GM18520 (cell line): ENCODE measurements around the gene WDR93.

ENCODE experiments used
- ATAC-seq: cut with Tn5 transposase; IDR thresholded peaks from one replicate; pipeline ENCODE4 v1.9.1; 2021; ENCODE audit not compliant: unreplicated experiment

Gene WDR93

DNA sequence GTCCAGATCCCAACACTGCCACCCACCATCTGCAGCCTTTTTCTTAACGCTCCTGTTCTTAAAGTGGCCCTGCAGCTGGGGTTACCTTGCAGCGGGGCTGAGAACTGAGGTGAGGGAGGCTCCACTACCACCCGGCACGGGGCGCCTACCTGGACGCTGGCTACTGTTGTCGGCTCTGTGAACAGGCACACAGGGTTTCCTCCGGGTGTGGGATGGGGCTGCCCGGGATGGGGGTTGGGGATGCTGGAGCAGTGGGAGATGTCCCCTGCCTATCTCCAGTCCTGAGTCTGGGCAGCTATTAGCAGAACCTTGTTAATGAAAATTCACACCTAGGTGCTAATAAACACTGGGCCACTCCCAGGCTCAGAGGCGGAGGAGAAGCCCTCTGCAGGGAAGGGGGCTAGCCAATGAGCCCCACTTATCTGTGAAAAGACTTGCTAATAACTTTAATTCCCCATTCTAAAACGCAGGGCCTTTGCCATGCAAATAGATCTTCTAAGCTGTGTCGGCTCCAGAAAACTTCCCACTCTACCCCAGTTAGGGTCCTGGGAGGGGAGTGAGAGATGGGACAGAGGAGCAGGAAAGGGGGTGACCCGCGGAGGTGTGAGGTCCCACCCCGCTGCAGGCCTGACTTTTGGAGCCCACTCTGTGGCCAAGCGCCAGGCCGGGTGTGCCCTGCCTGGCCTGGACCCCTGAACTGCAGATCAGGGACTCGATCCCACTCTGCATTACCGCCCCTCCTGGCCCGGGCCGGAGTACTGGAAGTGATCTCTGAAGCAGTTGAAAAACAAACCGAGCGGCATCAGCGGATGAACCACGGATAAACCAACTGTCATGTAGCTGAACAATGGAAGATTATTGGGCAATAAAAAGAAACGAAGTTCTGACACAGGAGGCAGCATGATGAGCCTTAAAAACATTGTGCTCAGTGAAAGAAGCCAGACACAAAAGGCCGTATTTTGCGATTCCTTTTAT, 57.4 kb downstream of the WDR93 start:
- no peak for ATAC-seq

DNA sequence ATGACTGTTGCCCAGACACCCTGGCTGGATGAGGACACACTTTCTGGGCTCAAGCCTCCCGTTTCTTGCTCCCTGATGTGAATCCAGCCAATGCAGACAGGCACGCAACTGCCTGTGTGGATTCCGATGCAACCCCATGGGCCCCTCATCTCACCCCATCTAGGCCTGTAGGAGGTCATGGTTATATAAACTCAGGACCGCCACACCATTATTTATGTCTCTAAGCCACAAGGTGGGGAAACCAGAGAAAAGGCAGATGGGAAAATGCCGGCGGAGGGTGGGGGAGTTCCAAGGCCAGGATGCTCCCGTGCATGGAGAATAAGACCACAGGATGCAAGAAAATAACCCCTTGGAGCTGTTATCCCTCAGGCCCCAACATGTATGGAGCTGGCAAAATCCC, 58.4 kb downstream of the WDR93 start:
- ATAC-seq: no peak

DNA sequence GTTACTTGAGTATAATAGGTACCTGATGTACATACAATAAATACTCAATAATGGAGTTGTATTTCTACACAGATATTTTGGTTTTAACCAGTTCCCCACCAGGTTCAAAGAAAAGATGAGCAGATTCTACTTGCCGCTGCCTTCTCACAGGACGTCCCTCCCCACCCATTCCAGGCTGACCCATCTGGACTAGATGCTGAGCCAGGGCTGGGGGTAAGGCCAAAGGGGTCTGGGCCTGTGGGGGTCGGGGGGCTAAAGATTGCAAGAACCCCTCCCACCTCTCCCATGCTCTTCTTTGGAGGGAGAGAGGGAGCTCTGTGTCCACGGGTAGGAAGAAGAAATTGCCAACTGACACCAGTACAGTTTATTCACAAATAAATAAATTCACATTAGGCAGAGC, 58.9 kb downstream of the WDR93 start:
- no peak for ATAC-seq

DNA sequence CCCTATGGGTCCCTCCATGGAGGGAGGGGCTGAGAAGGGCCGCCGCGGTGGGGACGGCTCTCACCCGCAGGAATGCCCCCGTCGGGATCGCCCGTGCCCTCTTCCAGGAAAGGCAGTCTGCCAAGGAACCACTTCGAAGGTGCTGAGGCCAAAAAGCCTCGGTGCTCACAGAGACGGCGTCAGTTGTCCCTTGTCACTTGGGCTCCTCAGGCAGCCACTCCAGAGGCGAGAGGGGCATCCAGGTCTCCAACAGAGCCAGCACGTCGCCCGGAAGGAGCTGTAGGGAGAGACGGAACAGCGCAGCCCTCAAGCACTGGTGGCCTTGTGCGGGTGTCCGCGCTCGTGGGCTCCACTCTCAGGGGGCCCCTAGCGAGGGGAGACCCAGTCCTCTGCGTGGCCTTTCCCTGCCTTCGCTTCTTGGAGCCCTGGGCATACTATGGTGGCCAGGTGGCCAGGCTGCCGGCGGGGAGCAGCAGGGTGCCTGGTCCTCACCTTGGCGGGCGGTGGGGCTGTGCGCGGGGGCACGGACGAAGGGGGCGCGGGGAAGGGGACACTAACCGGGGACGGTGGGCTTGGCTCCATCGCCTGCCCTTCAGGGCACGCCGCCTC, 59.4 kb downstream of the WDR93 start:
- no peak for ATAC-seq

DNA sequence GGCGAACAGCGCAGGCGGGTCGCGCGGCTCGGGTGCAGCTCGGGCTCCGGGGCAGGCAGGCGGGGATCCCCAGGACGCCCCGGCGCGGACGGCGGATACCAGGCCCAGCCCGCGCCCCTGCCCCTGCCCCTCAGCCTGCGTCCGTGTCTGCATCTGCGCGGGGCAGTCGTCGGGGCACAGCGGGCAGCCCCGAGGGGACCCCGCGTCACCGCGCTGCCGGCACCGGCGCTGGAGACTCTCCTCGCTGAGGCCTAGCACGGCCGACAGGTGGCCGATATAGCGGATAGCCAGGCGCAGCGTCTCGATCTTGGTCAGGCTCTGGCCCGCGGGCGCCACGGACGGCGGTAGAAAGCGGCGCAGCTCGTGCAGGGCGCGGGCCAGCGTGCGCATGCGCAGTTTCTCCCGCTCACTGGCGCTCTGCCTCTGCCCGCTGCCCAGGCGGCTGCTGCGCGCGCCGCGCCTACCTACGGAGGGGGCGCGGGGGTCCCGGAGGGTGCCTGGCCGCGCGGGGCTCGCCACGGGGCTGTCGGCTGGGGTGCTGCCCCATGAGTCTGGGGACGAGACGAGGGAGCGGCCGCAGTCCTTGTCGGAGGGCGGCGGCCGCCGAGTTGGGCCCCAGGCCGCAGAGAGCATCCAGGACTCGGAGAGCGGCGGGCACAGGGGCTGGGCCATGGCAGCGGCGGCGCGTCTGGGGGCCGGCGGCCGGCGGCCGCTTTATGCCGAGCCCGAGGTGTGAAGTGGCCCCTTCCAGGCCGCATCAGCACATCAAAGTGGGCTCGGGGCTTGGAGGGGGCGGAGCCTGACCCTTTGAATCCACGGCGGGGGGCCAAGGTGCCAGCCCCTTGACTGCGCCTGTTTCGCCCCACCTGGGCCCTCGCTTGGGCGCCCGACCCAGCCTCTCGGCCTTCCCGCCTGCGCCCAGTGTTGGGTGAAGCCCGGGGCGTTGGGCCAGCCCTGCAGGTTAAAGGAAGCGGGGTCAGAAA, 60.2 kb downstream of the WDR93 start, which contains the start of gene MESP1:
TSS of gene MESP1 (minus strand) at position 690 of the 983 bp plus-strand sequence. CDS start at position 672, 18 bp downstream.
- peak; percentile 87 for ATAC-seq

DNA sequence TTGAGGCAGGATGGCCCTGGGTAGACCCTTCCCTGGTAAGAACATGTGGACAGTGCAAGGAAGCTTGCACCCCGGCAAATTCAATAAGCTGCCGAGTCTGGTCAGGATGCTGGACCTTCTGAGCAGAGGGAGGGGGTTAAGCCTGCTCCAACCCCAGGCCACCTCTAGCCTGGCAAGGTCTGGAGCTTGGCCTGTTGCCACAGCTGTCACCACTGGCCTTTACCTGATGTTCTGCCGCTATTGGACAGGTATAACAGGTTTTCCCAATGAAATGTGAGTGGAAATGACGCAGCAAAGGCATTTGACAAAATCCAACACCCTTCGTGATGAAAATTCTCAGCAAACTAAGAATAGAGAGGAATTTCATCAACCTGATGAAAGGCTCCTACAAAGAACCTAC, 61.1 kb downstream of the WDR93 start:
- ATAC-seq: no peak

DNA sequence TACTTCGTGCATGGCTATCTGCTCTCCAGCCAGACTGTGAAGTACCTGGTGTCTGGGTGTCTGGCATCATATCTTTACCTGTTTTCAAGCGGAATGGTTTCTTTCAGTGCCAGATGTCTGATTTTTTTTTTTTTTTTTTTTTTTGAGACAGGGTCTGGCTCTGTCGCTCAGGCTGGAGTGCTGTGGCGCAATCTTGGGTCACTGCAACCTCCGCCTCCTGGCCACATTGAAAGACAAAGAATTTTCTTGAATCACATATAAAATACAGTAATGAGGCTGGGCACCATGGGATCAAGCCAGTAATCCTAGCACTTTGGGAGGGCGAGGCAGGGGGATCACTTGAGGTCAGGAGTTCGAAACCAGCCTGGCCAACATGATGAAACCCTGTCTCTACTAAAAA, 63.2 kb downstream of the WDR93 start:
- no peak for ATAC-seq

DNA sequence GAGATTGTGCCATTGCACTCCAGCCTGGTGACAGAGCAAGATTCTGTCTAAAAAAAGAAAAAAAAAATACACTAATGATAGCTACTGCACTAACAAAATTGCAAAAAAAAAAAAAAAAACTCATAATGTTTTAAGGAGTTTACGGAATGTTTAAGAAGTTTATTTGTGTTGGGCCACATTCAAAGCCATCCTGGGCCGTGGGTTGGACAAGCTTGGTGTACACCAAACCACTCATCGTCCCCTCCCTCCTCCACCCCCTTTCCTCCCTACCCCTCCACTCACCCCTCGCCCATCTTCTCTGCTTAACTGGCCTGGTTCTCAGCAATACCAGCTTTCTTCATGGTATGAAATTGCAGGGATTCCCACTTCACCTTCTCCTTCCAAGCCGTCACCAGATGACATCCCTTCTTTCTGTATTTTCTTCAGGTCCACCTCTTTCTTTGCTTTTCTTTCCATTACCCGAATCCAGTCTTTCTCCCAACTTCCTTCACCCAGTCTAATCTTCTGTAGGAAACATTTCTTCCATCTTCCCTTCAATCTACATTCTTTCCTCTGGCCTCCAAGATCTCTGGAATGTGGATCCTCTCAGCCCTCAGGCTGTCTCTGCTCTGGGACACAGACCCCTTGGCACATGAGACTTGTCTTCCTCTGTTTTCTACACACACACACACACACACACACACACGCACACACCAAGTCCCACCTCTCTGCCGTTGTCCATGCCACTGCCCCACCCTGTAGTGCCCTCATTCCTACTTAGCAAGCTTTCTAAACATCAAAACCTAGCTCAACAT, 63.9 kb downstream of the WDR93 start:
- no peak for ATAC-seq

DNA sequence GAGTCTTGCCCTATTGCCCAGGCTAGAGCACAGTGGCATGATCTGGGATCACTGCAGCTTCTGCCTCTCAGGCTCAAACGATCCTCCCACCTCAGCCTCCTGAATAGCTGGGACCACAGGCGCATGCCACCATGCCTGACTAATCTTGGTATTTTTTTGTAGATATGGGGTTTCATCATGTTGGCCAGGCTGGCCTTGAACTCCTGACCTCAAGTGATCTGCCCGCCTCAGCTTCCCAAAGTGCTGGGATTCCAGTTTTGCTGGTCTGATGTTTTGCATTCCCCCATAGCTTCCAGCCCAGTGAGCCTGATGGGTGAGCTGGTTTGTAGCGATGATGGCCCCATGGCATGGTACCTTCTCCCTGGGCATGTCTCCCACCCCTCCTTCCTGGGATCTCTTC, 65.1 kb downstream of the WDR93 start:
- ATAC-seq: no peak

DNA sequence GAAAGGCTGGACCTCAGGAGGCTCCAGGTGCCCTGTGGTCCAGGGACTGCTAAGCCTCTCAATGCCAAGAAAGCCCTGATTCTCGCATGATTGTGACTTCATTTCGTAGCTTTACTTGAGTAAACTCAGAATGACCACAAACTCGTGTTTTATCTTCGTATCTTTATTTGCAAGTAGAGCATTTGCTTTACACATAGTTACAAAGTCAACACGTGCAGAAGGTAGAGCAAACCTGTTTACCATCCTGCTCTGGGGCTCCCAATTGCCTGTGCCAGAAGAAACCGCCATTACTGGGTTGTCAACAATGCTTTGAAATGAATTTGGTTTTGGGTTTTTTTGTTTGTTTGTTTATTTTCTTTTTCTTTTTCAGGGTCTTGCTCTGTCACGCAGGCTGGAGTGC, 66.3 kb downstream of the WDR93 start:
- ATAC-seq: no peak

DNA sequence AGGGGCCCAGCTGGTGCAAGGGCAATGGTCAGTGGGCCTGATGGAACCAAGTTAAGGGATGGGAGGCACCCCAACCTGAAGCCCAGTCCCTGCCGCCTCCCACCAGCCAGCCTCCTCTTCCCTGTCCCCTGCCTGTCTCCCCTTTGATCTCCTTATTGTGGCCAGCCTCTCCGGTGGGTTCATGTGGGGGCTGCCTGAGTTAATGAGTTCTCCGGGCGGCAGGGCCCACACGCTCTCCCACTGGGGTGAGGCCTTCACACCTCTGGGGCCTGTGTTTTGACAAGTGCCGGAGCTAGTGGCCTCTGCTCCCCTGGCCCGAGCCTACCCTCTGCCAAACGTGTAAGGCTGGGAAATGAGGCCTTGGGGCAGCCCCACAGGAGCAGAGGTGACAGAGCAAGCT, 67.7 kb downstream of the WDR93 start:
- no peak for ATAC-seq

DNA sequence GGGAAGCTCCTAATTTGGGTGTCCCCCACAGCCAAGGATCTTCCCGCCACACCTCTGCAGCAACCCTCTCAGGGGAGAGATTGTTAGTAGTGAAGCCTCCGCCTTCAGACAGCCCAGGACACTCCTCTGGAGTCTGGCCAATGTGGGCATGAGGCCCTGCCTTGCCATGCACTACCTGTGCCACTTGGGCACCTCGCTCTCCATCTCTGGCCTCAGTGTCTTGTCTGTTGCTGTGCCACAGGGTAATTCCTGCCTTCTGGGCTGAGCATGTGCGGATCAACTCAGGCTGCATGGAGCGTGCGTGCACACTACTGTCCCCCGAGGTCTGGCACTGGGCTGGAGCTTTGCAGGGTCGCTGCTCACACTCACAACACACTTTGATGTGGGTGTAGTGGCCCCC, 68.4 kb downstream of the WDR93 start:
- no peak for ATAC-seq

DNA sequence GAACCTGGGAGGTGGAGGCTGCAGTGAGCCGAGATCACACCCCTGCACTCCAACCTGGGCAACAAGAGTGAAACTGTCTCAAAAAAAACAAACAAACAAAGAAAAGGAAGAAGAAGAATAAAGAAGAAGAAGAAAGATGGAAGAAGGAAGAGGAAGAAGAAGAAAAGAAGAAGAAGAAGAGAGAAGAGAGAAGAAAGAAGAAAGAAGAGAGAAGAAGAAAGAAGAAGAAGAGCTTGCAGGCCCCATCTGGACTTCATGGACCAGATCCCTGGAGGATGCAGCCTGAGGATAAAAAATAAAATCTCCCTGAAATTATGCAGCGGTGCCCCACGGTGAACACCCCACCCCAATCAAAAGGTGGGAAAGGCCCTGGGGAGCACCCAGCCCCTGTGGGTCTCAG, 69.2 kb downstream of the WDR93 start:
- ATAC-seq: no peak

DNA sequence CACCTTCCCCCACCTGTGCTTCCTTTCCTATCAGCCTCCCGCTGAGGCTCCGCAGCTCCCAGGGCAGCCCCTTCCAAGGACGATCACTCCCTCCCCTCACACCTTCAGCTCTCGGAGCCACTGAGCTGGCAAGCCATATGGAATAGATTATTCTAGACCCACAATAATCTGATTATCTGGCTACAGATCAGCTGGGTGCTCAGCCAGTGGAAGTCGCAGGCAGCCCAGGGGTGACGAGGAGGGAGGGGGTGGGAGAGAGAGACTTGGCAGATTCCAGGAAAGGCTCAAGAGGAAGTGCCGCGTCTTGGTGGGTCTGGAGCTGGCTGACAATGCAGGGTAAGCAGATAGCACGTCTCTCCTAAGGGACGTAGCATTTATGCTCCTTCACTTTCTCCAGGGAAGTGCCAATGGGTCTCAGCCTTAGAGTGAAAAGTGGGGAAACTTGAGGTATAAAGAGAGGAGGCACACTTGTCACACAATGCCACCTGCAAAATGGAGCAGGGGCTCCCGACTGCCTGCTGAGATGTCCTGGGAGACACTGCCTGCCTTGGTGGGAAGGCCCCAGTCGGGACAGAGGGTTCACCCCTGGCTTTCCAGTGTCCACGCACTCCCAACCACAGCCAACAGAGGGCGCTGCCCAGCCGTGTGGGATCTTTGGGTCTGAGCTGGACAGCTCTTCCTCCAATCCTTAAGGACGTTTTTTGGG, 69.8 kb downstream of the WDR93 start:
- peak; percentile 35 for ATAC-seq

DNA sequence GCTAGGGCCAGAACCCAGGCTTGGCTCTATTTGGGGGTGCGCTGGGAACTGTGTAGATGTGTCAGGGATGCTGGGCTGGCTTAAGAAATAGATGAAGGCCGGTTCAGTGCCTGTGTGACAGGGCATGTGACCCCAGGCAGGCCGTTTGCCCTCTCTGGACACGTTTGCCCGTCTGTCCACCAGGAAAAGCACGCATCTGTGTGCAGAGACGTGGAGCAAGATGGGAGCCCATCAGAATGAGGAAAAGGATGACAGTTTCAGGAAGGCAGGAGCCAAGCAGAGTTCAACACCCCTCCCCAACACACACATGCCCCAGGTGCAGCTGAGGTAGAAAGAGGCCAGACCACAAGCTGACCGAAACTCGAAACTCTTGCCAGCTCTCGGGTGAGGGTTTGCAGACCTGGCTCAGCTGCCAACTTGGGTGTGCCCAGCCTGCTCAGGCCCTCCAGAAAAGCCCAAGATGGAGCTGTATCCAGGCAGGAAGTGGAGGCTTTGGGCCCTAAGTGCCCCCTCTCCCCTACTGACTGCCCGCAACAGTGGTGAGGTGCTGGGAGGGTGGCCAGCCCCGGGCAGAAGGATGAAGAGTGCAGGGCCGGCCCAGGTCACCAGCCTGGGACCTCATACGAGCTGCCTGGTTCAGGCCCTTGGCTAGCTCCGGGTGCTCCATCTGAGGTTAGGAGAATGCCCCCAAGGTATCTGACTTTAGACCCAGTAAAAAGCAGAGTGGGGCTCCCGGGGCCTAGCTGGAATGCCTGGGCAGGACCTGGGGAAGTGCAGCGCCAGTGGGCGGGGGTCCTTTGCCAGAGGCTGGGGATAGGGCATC, 70.6 kb downstream of the WDR93 start:
- peak; percentile 68 for ATAC-seq

DNA sequence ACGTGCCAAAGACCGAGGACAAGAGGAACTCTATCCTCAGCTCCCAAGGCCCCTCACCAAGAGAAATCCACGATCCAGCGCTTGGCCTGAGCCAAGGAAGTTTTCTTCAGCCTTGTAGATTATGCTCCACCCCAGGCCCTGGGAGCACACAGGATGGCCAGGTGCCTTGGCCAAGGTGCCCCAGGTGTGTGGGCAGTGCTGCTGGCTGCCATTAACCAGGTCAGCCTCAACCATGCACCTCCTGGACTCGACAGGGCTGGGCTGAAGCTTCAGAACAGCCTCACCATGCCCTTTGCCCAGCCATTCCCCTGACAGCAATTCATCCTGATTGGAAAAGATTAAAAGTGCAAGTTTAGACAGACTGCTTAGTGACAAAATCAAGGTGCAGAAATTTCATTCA, 71.3 kb downstream of the WDR93 start:
- ATAC-seq: no peak

DNA sequence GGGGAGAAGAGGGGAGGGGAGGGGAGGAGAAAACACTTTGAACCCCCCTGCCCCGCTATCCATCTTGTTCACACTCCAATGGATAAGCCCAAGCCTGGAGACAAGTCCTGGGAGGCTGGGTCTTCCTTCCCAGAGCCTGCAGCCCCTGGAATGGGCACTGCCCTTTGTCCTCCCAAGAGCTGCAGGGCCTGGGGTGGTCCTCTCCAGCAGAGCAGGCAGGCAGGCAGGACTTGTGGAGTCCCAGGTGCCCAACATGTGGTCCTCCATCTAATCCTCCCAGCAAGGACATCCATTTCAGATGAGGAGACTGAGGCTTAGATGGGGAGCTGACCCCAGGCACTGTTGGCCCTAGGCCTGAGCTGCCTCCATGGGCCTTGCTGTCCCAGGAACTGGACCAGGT, 75.1 kb downstream of the WDR93 start:
- ATAC-seq: no peak

DNA sequence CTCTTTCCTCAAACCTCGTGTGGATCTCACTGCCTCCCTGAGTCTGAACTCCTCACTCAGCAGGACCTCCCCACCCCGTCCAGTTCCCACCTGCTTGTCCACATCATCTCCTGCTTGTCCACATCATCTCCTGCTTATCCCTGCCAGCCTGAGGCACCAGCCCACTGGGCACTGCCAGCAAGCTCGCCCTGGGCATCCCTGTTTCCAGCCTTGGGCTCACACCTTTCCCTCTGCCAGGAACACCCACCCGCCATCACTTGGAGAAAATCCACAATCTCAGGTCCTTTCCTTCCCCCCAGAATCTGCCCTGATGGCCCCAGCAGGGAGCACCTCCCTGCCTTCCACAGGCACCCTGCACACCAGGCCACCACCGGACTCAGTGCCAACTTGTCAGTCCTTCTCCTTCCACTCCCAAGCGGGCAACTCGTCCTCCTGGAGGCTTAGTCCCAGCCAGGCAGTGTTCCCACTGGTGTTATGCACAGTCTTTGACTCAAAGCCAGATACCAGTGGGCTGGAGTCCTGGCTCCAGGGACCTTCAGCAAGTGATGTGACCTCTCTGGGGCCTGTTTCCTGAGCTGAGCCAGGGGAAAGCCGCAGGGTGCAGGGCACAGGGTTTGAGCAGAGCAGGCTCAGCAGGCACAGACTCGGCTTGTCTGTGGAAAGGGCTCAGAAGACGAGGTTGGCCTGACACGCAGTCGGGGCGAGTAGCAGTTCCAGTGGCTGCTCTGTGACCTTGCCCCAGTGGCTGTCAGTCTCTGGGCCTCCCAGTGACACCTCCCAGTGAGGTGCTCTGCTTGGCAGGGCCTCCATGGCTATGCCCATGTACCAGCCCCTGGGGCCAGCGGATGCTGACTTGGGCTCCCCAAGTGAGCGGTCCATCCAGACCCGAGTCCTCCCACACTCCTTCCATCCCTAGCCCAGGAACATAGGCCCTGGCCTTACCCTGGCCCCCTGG, 76.0 kb downstream of the WDR93 start:
- ATAC-seq: no peak
